Measurements from ENCODE around the gene BUB1B. TPM values are rescaled to one million over a fixed set of nuclear protein-coding genes. Genes with fewer than 3 reads are reported as not detected.

The BUB1B gene
- total RNA-seq, 1 experiment from 2014 or later, result 67.8 TPM

DNA sequence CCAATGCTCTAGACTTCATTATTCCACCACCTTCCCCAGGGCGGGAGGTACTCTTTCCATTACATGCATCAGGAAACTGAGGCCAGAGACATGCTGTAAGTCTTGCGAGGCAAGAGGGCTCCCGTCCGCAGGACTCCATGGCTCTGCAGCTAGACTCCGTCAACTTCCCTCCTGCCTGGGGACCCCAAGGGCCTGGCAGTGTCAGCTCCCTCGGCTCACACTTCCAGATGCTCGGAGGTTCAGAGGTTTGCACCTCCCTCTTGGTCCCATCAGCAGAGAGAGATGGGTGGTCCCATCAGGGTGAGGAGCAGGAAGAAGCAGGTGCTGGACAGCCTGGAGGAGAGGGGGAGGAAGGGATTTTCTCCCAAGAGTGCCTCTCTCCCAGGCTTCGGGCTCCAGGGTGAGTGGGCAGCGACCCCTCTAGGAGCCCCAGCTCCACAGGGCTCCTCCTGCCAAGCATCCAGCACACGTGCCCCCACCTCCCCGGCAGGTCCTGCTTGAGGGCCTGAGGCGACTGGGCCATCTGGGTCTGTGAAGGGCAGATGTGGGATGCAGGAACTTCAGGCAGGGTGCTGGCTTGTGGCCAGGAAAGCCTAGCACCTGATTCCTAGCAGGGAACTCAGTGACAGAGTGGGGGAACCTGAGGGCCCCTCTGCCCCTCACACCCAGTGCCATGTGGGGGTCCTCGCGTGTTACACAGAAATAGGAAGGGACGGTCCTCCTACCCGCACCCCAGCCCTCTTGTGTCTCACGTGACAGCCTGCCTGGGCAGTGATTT, 87.3 kb downstream of the BUB1B start:
- H3K27me3 ChIP-seq (ENCODE audit: control insufficient read depth, insufficient read depth, low read length), result no peaks in the 10 kb centered on the region; the same call in 1 of the 2 replicates
- no peaks in the 10 kb centered on the region for H3K9me3 ChIP-seq (ENCODE audit: control insufficient read depth, insufficient read depth, low read depth, low read length)
- DNase-seq (ENCODE audit: low read depth, low spot score) (no peak), ATAC-seq (no peak)
- ChIA-PET CTCF (no interaction called here), POLR2A (interaction anchor here (0.6 kb wide), 1 partner anchor 213 kb away, joined by 3 read pairs; no protein-coding TSS in a partner anchor)
- intact Hi-C loops (cut with micrococcal nuclease; ENCODE audit: unreplicated experiment) (no loop called here), in situ Hi-C loops (cut with HindIII; ENCODE audit: low pct_unique_long_range_greater_than_20kb, low sequenced_read_pairs) (no loop called here)
- H3K4me1 ChIP-seq (ENCODE audit: control insufficient read depth, insufficient read depth, low read length), result peaks cover 13% of the 10 kb centered on the region; the same call in 1 of the 2 replicates
- no peak overlapping the region for H3K4me3 ChIP-seq (ENCODE audit: low read depth in 2 of 2, low read length in 2 of 2)
- H3K36me3 ChIP-seq (ENCODE audit: control insufficient read depth, insufficient read depth, low read length), result no peaks in the 10 kb centered on the region; the same call in 1 of the 2 replicates
- H3K27ac ChIP-seq (ENCODE audit: low read length), result no peak overlapping the region
- no TSS peak for BruUV-seq (replicated peaks)
- TF ChIP-seq, protein P1, sequence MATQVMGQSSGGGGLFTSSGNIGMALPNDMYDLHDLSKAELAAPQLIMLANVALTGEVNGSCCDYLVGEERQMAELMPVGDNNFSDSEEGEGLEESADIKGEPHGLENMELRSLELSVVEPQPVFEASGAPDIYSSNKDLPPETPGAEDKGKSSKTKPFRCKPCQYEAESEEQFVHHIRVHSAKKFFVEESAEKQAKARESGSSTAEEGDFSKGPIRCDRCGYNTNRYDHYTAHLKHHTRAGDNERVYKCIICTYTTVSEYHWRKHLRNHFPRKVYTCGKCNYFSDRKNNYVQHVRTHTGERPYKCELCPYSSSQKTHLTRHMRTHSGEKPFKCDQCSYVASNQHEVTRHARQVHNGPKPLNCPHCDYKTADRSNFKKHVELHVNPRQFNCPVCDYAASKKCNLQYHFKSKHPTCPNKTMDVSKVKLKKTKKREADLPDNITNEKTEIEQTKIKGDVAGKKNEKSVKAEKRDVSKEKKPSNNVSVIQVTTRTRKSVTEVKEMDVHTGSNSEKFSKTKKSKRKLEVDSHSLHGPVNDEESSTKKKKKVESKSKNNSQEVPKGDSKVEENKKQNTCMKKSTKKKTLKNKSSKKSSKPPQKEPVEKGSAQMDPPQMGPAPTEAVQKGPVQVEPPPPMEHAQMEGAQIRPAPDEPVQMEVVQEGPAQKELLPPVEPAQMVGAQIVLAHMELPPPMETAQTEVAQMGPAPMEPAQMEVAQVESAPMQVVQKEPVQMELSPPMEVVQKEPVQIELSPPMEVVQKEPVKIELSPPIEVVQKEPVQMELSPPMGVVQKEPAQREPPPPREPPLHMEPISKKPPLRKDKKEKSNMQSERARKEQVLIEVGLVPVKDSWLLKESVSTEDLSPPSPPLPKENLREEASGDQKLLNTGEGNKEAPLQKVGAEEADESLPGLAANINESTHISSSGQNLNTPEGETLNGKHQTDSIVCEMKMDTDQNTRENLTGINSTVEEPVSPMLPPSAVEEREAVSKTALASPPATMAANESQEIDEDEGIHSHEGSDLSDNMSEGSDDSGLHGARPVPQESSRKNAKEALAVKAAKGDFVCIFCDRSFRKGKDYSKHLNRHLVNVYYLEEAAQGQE (IDR thresholded peaks at IDR 0.05; ENCODE audit: insufficient read depth in 1 of 2, low read depth in 2 of 2, low read length in 1 of 2), result no peak

- ChIA-PET POLR2A (no interaction called here), CTCF (interaction anchor here (0.9 kb wide), 1 partner anchor 204 kb away, joined by 4 read pairs; no protein-coding TSS in a partner anchor)
- in situ Hi-C loops (cut with HindIII; ENCODE audit: low pct_unique_long_range_greater_than_20kb, low sequenced_read_pairs), result no loop called here
- H3K27ac ChIP-seq (ENCODE audit: low read length), result 0 out of 2 replicates have a peak overlapping the region, but pooled peaks have one; percentile 23
- H3K4me3 ChIP-seq (ENCODE audit: low read depth in 2 of 2, low read length in 2 of 2), result no peak overlapping the region
- no peak for DNase-seq (ENCODE audit: low read depth, low spot score)
- H3K9me3 ChIP-seq (ENCODE audit: control insufficient read depth, insufficient read depth, low read depth, low read length), result no peaks in the 10 kb centered on the region
- intact Hi-C loops (cut with micrococcal nuclease; ENCODE audit: unreplicated experiment), result no loop called here
- BruUV-seq (replicated peaks), result no TSS peak
- no peaks in the 10 kb centered on the region; the same call in 1 of the 2 replicates for H3K36me3 ChIP-seq (ENCODE audit: control insufficient read depth, insufficient read depth, low read length)
- H3K4me1 ChIP-seq (ENCODE audit: control insufficient read depth, insufficient read depth, low read length), result peaks cover 16% of the 10 kb centered on the region; the same call in 1 of the 2 replicates
- H3K27me3 ChIP-seq (ENCODE audit: control insufficient read depth, insufficient read depth, low read length), result no peaks in the 10 kb centered on the region; the same call in 1 of the 2 replicates
- peak; percentile 53 for ATAC-seq
- no peak for TF ChIP-seq CTCF (IDR thresholded peaks at IDR 0.05)
- TF ChIP-seq TCF7L2 (IDR thresholded peaks at IDR 0.05; ENCODE audit: low read depth, low read length), result no peak
- TF ChIP-seq, protein P1 (IDR thresholded peaks at IDR 0.05; ENCODE audit: insufficient read depth in 1 of 2, low read depth in 2 of 2, low read length in 1 of 2), result no peak
- no peak for TF ChIP-seq SIN3A (IDR thresholded peaks at IDR 0.05; ENCODE audit: borderline replicate concordance, insufficient read depth, low read depth, low read length)
- no peak for TF ChIP-seq POLR2AphosphoS5 (IDR thresholded peaks at IDR 0.05; ENCODE audit: low read depth, low read length)
Measured at GRCh38 chr15:40249477-40250303, 88.8 kb downstream of the BUB1B start.

All from Panc1 (cell line).